ENCODE measurements around the gene EMC6.
"Not testable (repeated sequence)": the region's sequence is repeated elsewhere in the genome, so short reads cannot be mapped to it uniquely, and the experiment has no call there.

EMC6 gene

GRCh38 chr17:3697103-3697476, 28.5 kb downstream of the EMC6 start:
- peaks cover 3% of the 10 kb centered on the region for H3K9me3 Mint-ChIP-seq
- H3K27me3 Mint-ChIP-seq (ENCODE audit: low read depth) = peaks cover 65% of the 10 kb centered on the region
- no peaks in the 10 kb centered on the region for H3K36me3 Mint-ChIP-seq (ENCODE audit: low read depth)
- H3K4me1 Mint-ChIP-seq = peaks cover 6% of the 10 kb centered on the region
- TF ChIP-seq, protein P1, sequence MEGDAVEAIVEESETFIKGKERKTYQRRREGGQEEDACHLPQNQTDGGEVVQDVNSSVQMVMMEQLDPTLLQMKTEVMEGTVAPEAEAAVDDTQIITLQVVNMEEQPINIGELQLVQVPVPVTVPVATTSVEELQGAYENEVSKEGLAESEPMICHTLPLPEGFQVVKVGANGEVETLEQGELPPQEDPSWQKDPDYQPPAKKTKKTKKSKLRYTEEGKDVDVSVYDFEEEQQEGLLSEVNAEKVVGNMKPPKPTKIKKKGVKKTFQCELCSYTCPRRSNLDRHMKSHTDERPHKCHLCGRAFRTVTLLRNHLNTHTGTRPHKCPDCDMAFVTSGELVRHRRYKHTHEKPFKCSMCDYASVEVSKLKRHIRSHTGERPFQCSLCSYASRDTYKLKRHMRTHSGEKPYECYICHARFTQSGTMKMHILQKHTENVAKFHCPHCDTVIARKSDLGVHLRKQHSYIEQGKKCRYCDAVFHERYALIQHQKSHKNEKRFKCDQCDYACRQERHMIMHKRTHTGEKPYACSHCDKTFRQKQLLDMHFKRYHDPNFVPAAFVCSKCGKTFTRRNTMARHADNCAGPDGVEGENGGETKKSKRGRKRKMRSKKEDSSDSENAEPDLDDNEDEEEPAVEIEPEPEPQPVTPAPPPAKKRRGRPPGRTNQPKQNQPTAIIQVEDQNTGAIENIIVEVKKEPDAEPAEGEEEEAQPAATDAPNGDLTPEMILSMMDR (IDR thresholded peaks at IDR 0.05; ENCODE audit: unreplicated experiment in 3 of 3) = no peak
- no peak overlapping the region for H3K27ac Mint-ChIP-seq
- H3K4me3 Mint-ChIP-seq = peak overlapping the region in 2 of 3 experiments; percentile 30 to 72

DNA sequence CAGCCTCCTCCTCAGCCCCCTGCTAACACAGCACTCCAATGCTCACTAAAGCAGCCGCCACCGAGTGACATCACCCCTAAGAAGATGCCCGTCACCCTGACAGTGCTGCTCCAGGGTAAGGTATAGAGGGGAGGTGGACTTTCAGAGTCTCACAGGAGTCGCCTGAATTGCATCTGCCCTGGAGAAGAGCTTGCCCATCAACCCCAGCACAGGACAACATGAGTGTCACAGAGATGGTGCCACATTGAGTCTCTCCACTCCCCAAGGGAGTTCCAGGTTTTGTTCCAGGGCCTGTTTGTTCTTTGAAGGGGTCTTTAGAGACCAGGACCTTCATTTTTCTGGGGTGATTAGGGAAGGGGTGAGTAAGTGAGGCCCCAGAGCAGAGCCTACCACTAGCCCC, 29.5 kb downstream of the EMC6 start:
- H3K4me1 Mint-ChIP-seq = peaks cover 6% of the 10 kb centered on the region
- no peak overlapping the region for H3K27ac Mint-ChIP-seq
- H3K4me3 Mint-ChIP-seq = no peak overlapping the region
- TF ChIP-seq, protein P1 (IDR thresholded peaks at IDR 0.05; ENCODE audit: unreplicated experiment in 3 of 3) = no peak
- peaks cover 62% of the 10 kb centered on the region for H3K27me3 Mint-ChIP-seq (ENCODE audit: low read depth)
- H3K36me3 Mint-ChIP-seq (ENCODE audit: low read depth) = peaks cover 6% of the 10 kb centered on the region
- H3K9me3 Mint-ChIP-seq = peaks cover 3% of the 10 kb centered on the region

DNA sequence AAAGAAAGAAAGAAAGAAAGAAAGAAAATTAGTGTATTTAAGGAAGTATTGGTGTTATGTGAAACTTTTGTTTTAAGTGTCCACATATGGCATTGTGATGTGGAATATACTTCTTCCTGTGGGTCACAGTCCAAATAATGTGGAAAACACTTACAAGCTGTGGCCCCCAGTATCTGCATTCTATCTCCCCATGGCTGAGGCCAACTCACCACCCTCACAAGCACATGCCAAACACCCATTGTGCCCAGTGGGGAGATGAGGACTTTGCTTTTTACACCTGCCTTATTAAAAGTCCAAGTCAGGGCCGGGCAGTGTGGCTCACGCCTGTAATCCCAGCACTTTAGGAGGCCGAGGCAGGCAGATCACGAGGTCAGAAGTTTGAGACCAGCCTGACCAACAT, 31.3 kb downstream of the EMC6 start:
- H3K4me1 Mint-ChIP-seq = no peaks in the 10 kb centered on the region
- peaks cover 6% of the 10 kb centered on the region for H3K36me3 Mint-ChIP-seq (ENCODE audit: low read depth)
- TF ChIP-seq, protein P1 (IDR thresholded peaks at IDR 0.05; ENCODE audit: unreplicated experiment in 3 of 3) = no peak
- H3K9me3 Mint-ChIP-seq = peaks cover 3% of the 10 kb centered on the region
- no peak overlapping the region for H3K27ac Mint-ChIP-seq
- H3K4me3 Mint-ChIP-seq = no peak overlapping the region
- H3K27me3 Mint-ChIP-seq (ENCODE audit: low read depth) = peaks cover 46% of the 10 kb centered on the region

GRCh38 chr17:3702041-3702539, 33.5 kb downstream of the EMC6 start:
- not testable (repeated sequence) for H3K4me1 Mint-ChIP-seq; H3K36me3 Mint-ChIP-seq (ENCODE audit: low read depth); H3K4me3 Mint-ChIP-seq; H3K9me3 Mint-ChIP-seq; H3K27ac Mint-ChIP-seq
- H3K27me3 Mint-ChIP-seq (ENCODE audit: low read depth) = peaks cover 25% of the 10 kb centered on the region

DNA sequence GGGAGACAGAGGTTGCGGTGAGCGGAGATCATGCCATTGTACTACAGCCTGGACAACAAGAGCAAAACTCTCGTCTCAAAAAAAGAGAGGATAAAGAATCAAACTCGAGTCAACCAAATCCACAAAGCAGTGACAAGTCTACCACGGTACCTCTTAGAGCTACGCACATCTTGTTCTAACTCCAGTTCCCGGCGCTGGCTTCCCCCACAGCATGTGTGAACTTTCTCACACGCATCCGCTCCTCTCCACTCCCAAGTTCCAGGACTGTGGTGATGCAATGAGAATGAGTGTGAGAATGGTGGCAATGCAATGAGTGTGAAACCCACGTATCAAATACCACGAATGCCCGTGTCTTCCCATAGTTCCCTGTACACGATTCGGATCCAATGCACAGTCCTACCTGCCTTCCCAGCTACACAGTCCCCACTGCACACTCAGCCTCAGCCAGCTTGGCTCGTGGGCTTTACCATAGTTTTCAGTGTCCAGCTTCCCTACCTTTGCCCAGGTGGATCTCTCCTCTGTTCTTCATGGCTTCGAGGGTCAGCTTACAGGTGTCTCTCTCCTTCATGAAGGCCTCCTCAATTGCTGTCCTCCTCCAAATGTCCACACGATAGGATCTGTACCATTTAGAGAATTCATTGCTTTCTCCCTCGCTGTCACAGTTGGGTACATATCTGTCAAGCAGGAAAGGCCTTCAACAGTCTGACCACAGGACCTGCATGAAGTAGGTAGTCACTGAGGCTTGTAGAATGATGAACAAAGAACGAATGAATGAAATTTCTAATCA, 36.5 kb downstream of the EMC6 start:
- H3K4me3 Mint-ChIP-seq = no peak overlapping the region
- H3K9me3 Mint-ChIP-seq = no peaks in the 10 kb centered on the region
- H3K36me3 Mint-ChIP-seq (ENCODE audit: low read depth) = peaks cover 6% of the 10 kb centered on the region
- H3K4me1 Mint-ChIP-seq = no peaks in the 10 kb centered on the region
- TF ChIP-seq, protein P1 (IDR thresholded peaks at IDR 0.05; ENCODE audit: unreplicated experiment in 3 of 3) = no peak
- H3K27me3 Mint-ChIP-seq (ENCODE audit: low read depth) = peaks cover 4% of the 10 kb centered on the region
- no peak overlapping the region for H3K27ac Mint-ChIP-seq

DNA sequence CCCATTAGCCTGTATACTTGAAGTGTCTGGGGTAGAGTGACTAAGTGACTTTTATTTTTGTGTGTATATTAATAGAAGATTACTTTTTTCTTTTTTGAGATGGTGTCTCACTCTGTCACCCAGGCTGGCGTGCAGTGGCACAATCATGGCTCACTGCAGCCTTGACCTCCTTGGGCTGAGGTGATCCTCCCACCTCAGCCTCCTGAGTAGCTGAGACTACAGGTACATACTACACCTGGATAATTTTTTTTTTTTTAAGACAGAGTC, 37.0 kb downstream of the EMC6 start:
- not testable (repeated sequence) for H3K9me3 Mint-ChIP-seq; H3K36me3 Mint-ChIP-seq (ENCODE audit: low read depth); H3K27me3 Mint-ChIP-seq (ENCODE audit: low read depth); H3K4me1 Mint-ChIP-seq; H3K27ac Mint-ChIP-seq; H3K4me3 Mint-ChIP-seq

DNA sequence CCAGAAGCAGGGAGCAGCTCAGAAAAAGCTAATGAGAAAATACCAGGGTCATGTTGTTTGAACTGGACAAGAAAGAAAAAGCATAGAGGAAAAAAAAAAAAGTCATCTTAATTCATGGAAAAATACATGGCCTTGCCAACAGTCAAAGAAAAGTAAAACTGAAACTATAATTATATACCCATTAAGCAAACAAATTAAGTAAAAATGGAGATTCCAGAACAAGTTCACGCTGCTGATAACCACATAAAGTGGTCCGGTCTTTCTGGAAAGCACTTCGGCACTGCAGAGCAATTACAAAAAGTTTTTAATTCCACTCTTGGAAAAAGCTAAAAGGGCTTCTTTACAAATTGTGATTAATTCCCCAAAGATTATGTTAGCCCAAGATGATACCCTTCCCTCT, 39.8 kb downstream of the EMC6 start:
- Mint-ChIP-seq H3K27ac (no peak overlapping the region), H3K9me3 (no peaks in the 10 kb centered on the region)

More for the DNA sequence above, 39.8 kb downstream of the EMC6 start:
- TF ChIP-seq, protein P1 (IDR thresholded peaks at IDR 0.05; ENCODE audit: unreplicated experiment in 3 of 3) = no peak
- peaks cover 13% of the 10 kb centered on the region for H3K36me3 Mint-ChIP-seq (ENCODE audit: low read depth)
- H3K27me3 Mint-ChIP-seq (ENCODE audit: low read depth) = no peaks in the 10 kb centered on the region
- H3K4me3 Mint-ChIP-seq = no peak overlapping the region
- no peaks in the 10 kb centered on the region for H3K4me1 Mint-ChIP-seq
